Activated T-cell treated with anti-CD3 and anti-CD28 coated beads, Interleukin-2, amount 50 U/mL, for 72 hours (primary cell): ENCODE results near the gene SFXN5. TPM values are rescaled to one million over a fixed set of nuclear protein-coding genes. Genes with fewer than 3 reads are reported as not detected.

Source experiments
- ATAC-seq, 2 donors: fragments of 150-1000 bp; cut with Tn5 transposase; replicated peaks in 1 of 2; 2 replicates each; pipeline ENCODE4 v1.10.0; 2021; ENCODE audit warnings: moderate library complexity in 2 of 2, mild to moderate bottlenecking in 1 of 2
- DNase-seq, 2 donors: peaks; one replicate each; pipeline ENCODE4 v3.0.0; 2021 to 2022; ENCODE audit warnings: mixed read lengths in 1 of 2
- H3K27ac Mint-ChIP-seq: one replicate; pipeline ENCODE4 v1.8.0; 2022; ENCODE audit warnings: mild to moderate bottlenecking, moderate library complexity, mixed read lengths
- H3K27me3 Mint-ChIP-seq: one replicate; pipeline ENCODE4 v1.8.0; 2022; ENCODE audit warnings: low read depth, mixed read lengths
- H3K36me3 Mint-ChIP-seq, 2 donors: one replicate each; pipeline ENCODE4 v1.8.0; 2022; ENCODE audit warnings: mixed read lengths in 2 of 2, mild to moderate bottlenecking in 1 of 2; ENCODE audit not compliant: insufficient read depth in 2 of 2
- H3K4me1 Mint-ChIP-seq: one replicate; pipeline ENCODE4 v1.8.0; 2022; ENCODE audit warnings: low read depth, mixed read lengths
- H3K4me3 Mint-ChIP-seq, 2 donors: one replicate each; pipeline ENCODE4 v1.8.0; 2022; ENCODE audit warnings: mild to moderate bottlenecking in 2 of 2, mixed read lengths in 2 of 2, moderate library complexity in 2 of 2
- H3K9me3 Mint-ChIP-seq, 2 donors: one replicate each; pipeline ENCODE4 v1.8.0; 2022; ENCODE audit warnings: mixed read lengths in 2 of 2
- total RNA-seq, 2 donors: library from RNA; stranded (reverse); gene quantifications; one replicate each; pipeline ENCODE4 v1.2.3, GENCODE V29; 2022

SFXN5 gene
- total RNA-seq, 2 donors from 2014 or later: 9.1 to 10.1 TPM

- ATAC-seq: no peak
Measured at GRCh38 chr2:73022024-73022568, 49.4 kb downstream of the SFXN5 start.

GRCh38 chr2:73021371-73022010 is 50.0 kb downstream of the SFXN5 start:
- Mint-ChIP-seq H3K4me1 (no peaks in the 10 kb centered on the region), H3K27ac (no peak overlapping the region), H3K27me3 (no peaks in the 10 kb centered on the region), H3K36me3 (no peaks in the 10 kb centered on the region), H3K9me3 (no peaks in the 10 kb centered on the region), H3K4me3 (no peak overlapping the region)
- ATAC-seq (no peak), DNase-seq (no peak)

More at GRCh38 chr2:73022024-73022568, 49.4 kb downstream of the SFXN5 start:
- H3K4me1 Mint-ChIP-seq: no peaks in the 10 kb centered on the region
- H3K9me3 Mint-ChIP-seq: no peaks in the 10 kb centered on the region
- no peak overlapping the region for H3K27ac Mint-ChIP-seq
- H3K27me3 Mint-ChIP-seq: no peaks in the 10 kb centered on the region
- no peaks in the 10 kb centered on the region for H3K36me3 Mint-ChIP-seq
- H3K4me3 Mint-ChIP-seq: no peak overlapping the region
- DNase-seq: no peak

DNA sequence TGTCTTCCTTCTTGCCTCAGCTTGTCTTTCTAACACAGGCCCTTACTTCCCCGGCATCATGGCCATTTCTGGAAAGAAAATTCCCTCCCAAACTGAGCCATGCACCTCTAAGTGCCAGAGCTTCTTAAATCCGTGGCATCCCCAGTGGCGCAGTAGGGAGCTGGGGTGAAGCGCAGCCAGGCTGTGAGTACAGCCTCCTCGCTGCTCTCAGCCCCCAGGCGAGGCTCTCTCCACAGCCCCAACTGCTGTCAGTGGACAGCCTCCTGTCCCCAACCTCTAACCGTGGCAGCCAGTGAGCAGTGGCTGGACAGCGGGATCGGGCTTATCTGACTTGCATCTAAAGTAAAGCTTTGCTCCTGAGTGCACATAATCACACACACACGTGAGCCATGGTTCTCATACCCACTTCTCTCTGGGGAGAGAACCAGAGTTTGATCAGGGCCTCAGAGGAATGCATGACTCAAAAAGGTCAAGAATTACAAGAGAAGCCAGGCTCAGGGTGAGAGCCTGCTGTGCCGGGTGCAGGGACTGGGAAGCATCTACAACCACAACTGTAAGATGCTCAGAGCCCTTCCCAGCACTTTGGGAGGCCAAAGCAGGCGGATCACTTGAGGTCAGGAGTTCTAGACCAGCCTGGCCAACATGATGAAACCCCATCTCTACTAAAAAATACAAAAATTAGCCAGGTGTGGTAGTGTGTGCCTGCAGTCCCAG is 50.7 kb downstream of the SFXN5 start:
- Mint-ChIP-seq H3K9me3 (no peaks in the 10 kb centered on the region), H3K27ac (no peak overlapping the region), H3K4me1 (no peaks in the 10 kb centered on the region), H3K4me3 (no peak overlapping the region), H3K36me3 (peaks cover 0 to 1% of the 10 kb centered on the region in 2 donors), H3K27me3 (no peaks in the 10 kb centered on the region)
- DNase-seq: no peak
- no peak for ATAC-seq

GRCh38 chr2:73020306-73020656 is 51.2 kb downstream of the SFXN5 start:
- Mint-ChIP-seq H3K27me3 (no peaks in the 10 kb centered on the region), H3K4me1 (no peaks in the 10 kb centered on the region), H3K27ac (no peak overlapping the region), H3K4me3 (no peak overlapping the region), H3K36me3 (peaks cover 0 to 1% of the 10 kb centered on the region in 2 donors), H3K9me3 (no peaks in the 10 kb centered on the region)
- DNase-seq (no peak), ATAC-seq (no peak)

- ATAC-seq (no peak), DNase-seq (no peak)
- Mint-ChIP-seq H3K36me3 (peaks cover 0 to 1% of the 10 kb centered on the region in 2 donors), H3K27me3 (no peaks in the 10 kb centered on the region), H3K27ac (peak overlapping the region; percentile 74), H3K4me3 (no peak overlapping the region), H3K9me3 (no peaks in the 10 kb centered on the region), H3K4me1 (no peaks in the 10 kb centered on the region)
Measured at GRCh38 chr2:73018188-73018825, 53.2 kb downstream of the SFXN5 start.

- DNase-seq: no peak
- no peak overlapping the region for H3K27ac Mint-ChIP-seq
- no peaks in the 10 kb centered on the region for H3K4me1 Mint-ChIP-seq
- no peak for ATAC-seq
- H3K9me3 Mint-ChIP-seq: no peaks in the 10 kb centered on the region
- peaks cover 0 to 1% of the 10 kb centered on the region in 2 donors for H3K36me3 Mint-ChIP-seq
- H3K27me3 Mint-ChIP-seq: no peaks in the 10 kb centered on the region
- no peak overlapping the region for H3K4me3 Mint-ChIP-seq
Measured at GRCh38 chr2:73013936-73014335, 57.6 kb downstream of the SFXN5 start.

DNA sequence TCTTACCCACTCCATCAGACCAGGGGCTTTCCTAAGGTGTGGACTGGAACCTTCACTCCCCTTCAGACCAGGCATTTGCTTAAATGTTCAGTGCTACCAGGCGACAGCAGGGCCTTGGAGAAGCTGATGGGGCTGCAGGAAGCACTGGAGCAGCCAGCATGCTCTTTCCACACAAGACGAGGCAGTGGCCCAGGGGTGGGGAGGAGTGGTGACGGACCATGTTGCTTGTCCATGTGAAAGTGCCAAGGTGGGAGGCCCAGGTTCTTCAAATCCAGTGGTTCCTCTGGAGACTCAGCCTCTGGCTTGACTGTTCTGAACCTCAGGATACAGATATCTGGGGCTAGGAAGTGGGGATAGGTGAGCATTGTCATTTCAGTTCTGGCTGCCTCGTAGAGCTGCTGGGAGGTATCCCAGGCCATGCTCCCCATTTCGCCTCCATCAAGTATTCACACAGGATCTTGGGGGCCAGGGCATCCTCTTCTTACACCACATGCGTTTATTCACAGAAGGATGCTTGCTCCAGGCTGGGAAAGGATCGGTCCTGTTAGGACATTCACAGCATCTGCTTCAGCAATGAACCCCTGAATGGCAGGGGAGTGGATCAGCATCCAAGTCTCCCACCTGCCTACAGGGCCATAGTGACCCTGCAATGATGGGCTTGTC is 62.2 kb downstream of the SFXN5 start:
- Mint-ChIP-seq H3K27ac (no peak overlapping the region), H3K36me3 (no peaks in the 10 kb centered on the region), H3K9me3 (no peaks in the 10 kb centered on the region), H3K4me1 (no peaks in the 10 kb centered on the region), H3K4me3 (no peak overlapping the region), H3K27me3 (no peaks in the 10 kb centered on the region)
- DNase-seq: no peak
- no peak for ATAC-seq

DNA sequence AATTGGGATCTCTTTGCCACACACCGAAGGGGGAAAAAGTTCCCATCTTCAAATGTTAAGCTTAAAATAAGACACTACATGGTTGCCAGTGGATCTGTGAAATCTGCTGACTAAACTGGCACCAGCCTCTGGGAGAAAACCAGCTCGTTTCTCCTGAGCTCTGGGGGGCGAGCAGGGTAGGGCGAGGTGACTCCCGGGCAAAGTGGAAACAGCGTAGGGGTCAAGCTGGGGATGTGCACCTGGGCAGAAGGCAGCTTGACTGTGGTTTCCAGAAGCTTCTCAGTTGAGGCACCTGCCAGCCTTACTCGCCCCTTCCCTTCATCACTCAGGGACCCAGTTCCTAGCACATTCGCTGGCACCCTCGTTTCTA is 62.8 kb downstream of the SFXN5 start:
- ATAC-seq (no peak), DNase-seq (no peak)
- Mint-ChIP-seq H3K27me3 (no peaks in the 10 kb centered on the region), H3K27ac (no peak overlapping the region), H3K36me3 (no peaks in the 10 kb centered on the region), H3K4me3 (no peak overlapping the region), H3K4me1 (no peaks in the 10 kb centered on the region), H3K9me3 (no peaks in the 10 kb centered on the region)

DNA sequence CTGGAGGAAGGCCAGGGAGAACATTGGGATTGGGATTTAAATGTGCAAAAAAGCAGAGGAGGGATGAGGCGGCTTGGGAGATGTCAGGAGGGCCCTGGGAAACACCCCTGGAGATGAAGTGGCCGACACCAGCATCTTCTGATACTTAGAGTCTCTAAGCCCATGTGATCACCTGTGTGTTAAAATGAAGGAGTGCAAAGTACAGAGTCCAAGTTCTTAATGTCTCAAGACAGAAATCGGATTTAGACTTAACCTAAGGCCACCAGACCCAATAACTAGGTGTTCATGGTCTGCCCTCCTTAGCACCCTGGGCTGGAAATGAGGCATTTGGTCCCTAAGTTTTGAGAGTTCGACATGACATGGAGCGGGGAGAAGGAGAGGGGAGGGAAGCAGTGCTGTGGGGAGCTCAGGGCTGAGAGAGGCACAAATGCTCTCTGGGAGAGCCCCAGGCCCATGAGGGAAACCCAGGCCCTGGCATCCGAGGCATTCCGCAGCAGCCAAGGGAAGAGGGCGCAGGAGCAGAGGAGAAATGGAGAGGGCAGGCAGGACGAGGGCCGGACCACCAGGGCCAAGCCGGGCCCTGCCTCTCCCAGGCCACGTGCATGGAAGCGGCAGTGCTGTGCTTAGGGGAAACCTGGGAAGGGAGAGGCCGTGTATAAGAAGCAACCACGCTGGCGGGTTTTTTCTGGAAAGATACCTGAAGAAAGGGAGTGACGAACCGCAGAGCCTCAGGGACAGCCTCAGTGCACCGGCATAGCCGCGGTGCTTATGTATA is 63.3 kb downstream of the SFXN5 start:
- H3K27me3 Mint-ChIP-seq: no peaks in the 10 kb centered on the region
- H3K4me1 Mint-ChIP-seq: no peaks in the 10 kb centered on the region
- no peak for DNase-seq
- no peaks in the 10 kb centered on the region for H3K36me3 Mint-ChIP-seq
- no peak overlapping the region for H3K27ac Mint-ChIP-seq
- no peaks in the 10 kb centered on the region for H3K9me3 Mint-ChIP-seq
- no peak for ATAC-seq
- no peak overlapping the region for H3K4me3 Mint-ChIP-seq

GRCh38 chr2:73006969-73007710 is 64.4 kb downstream of the SFXN5 start:
- Mint-ChIP-seq H3K27ac (no peak overlapping the region), H3K4me3 (no peak overlapping the region), H3K4me1 (no peaks in the 10 kb centered on the region), H3K36me3 (no peaks in the 10 kb centered on the region), H3K27me3 (no peaks in the 10 kb centered on the region), H3K9me3 (no peaks in the 10 kb centered on the region)
- DNase-seq (no peak), ATAC-seq (no peak)

DNA sequence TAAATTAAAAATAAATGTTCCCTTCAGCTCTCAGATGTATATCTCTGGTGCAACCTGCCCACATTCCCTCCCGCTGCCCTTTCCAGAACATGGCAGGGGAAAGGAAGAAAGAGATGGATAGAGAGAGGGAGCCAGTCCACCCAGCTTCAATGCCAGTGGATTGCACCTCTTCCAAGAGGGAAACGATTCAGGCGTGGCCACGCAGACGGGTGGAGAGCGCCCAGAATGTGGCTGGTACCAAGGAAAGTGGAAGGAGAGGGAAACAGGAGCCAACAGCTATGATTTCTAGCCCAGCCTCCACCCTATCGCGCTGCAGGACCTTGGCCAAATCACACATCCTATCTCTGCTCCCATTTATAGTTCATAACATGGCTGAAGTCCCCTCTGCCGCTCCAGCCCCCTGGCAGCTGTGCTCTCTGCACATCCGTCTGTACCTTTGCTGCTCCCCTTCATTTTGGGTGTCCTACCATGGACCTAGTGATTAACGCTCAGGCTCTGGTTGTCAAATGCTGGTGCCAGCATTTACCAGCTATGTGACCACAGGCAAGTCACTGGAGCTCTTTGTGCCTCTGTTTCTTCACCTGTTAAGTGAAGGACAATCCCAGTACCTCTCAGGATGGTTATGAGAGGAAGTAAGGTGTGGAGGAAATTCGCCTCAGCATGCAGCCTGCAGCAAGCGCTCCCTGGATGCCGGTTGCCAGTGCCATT is 66.5 kb downstream of the SFXN5 start:
- H3K4me3 Mint-ChIP-seq: no peak overlapping the region
- no peak for DNase-seq
- H3K27me3 Mint-ChIP-seq: no peaks in the 10 kb centered on the region
- no peaks in the 10 kb centered on the region for H3K9me3 Mint-ChIP-seq
- H3K36me3 Mint-ChIP-seq: no peaks in the 10 kb centered on the region
- H3K4me1 Mint-ChIP-seq: no peaks in the 10 kb centered on the region
- no peak for ATAC-seq
- H3K27ac Mint-ChIP-seq: no peak overlapping the region

DNA sequence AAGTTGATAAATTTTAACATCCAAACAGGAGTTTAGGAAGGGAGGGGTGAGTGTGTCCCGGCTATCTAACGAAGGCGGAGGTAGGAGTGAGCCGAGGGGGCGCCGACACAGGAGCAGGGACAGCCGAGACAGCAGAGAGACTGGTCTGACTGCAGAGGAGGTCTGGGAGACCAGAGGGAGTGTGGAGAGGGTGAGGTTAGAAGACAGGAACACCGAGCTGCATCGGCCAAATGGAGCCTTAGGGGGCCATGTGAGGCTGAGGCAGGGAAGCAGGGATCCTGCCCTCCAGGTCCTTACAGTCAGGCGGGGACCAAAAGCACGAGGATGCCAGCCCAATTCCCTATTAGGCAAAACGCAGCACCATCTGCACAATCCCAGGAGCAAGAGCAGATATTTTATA is 67.0 kb downstream of the SFXN5 start:
- ATAC-seq (no peak), DNase-seq (no peak)
- no peaks in the 10 kb centered on the region for H3K36me3 Mint-ChIP-seq
- no peak overlapping the region for H3K4me3 Mint-ChIP-seq
- no peak overlapping the region for H3K27ac Mint-ChIP-seq
- no peaks in the 10 kb centered on the region for H3K4me1 Mint-ChIP-seq
- no peaks in the 10 kb centered on the region for H3K27me3 Mint-ChIP-seq
- no peaks in the 10 kb centered on the region for H3K9me3 Mint-ChIP-seq
